ENCODE data around the gene SLC12A9.

- TF ChIP-seq CTCF (IDR thresholded peaks at IDR 0.05), result no peak
- TF ChIP-seq POLR2A (IDR thresholded peaks at IDR 0.05), result no peak
These were observed 7.3 kb downstream of the SLC12A9 start for GRCh38 chr7:100859856-100860255.
